OCI-LY3 (cell line): ENCODE measurements around the gene GNG2.

Experiments used
- CTCF ChIP-seq: fragments of 200-600, 300-600 bp; sonication (generic); IDR thresholded peaks from 2 replicates; pipeline ENCODE4 v1.5.1; 2014; ENCODE audit warnings: antibody characterized with exemption, low read length, low read depth
- EZH2phosphoT487 ChIP-seq: fragments of 200-600 bp; shearing (Covaris generic); IDR thresholded peaks from 2 replicates; pipeline ENCODE4 v1.6.1; 2018; ENCODE audit warnings: antibody characterized with exemption, mixed run types, low read depth

DNA sequence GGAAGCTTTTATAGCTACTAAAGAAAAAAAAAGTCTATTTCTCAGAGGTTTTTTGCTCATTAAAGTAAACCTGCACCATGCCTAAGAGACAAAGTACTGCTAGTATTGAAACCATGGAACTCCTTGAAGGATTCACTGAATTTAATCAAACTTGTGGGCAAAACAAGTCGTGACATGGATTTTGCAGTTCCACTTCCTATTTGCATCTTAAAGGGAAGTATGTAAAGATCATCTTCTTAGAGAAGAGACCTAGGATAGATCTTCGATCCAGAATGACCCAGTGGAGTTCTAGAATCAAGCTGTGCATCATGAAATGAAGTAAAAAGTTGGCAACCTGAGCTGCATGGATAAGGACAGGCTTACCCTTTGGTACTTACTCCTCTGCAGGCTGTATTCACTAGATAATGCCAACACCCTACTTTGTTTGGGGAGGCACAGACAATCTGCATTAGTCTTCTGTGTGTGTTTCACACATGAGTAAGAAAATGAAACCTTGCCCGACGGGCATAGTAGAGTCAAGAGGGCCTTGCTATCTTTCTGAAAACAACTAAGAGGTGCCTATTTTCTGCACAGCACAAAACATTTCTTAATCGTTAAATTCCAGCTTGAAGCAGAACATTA is 1.9 kb downstream of the GNG2 start:
- TF ChIP-seq CTCF = no peak
- TF ChIP-seq EZH2phosphoT487 = no peak
